BJ (cell line): ENCODE measurements around the gene HMGCR. TPM values are rescaled to one million over a fixed set of nuclear protein-coding genes. Genes with fewer than 3 reads are reported as not detected.

Source experiments
- CTCF ChIA-PET: fragments of 350-600 bp; formaldehyde crosslinking; extraction: SDS; loops from one replicate; lab custom pipeline; 2021; ENCODE audit warnings: antibody characterized with exemption, inconsistent platforms; lab: Yijun Ruan, JAX
- POLR2A ChIA-PET: fragments of 300-600 bp; sonication (Branson Sonifier 250); formaldehyde crosslinking; extraction: SDS; loops from one replicate; lab custom pipeline; 2021; ENCODE audit warnings: antibody characterized with exemption; lab: Charles Lee
- DNase-seq: peaks from one replicate; pipeline ENCODE4 v3.0.0-alpha.2; 2011; ENCODE audit warnings: low read depth
- H3K27me3 ChIP-seq: 2 replicates; pipeline ENCODE4 v1.6.0; 2011; ENCODE audit warnings: low read length; ENCODE audit not compliant: control insufficient read depth, insufficient read depth
- H3K36me3 ChIP-seq: 2 replicates; pipeline ENCODE4 v1.5.1; 2011; ENCODE audit warnings: low read length; ENCODE audit not compliant: control insufficient read depth, insufficient read depth
- H3K4me3 ChIP-seq: 2 replicates; pipeline ENCODE4 v1.5.1; 2011; ENCODE audit warnings: low read depth, mild to moderate bottlenecking, control low read depth, low read length
- CTCF ChIP-seq: IDR thresholded peaks from 2 replicates; pipeline ENCODE4 v1.5.1; 2011; ENCODE audit warnings: low read depth, mild to moderate bottlenecking, control low read depth, inconsistent platforms, low read length, moderate library complexity; ENCODE audit not compliant: insufficient read depth
- polyA plus RNA-seq: library from polyadenylated mRNA; depleted of rRNA; stranded (reverse); fragments of >200 nt; gene quantifications from 2 replicates; pipeline ENCODE4 v1.2.3, GENCODE V29; 2011

Gene HMGCR
- polyA plus RNA-seq, 1 experiment, result 8.1 TPM

GRCh38 chr5:75356719-75357118 lies 19.7 kb downstream of the HMGCR start:
- TF ChIP-seq CTCF, result no peak
- H3K4me3 ChIP-seq, result no peak overlapping the region
- peaks cover 19% of the 10 kb centered on the region for H3K36me3 ChIP-seq
- H3K27me3 ChIP-seq, result no peaks in the 10 kb centered on the region
- CTCF ChIA-PET, result no interaction called here
- POLR2A ChIA-PET, result no interaction called here
- no peak for DNase-seq

GRCh38 chr5:75358117-75358516 lies 21.1 kb downstream of the HMGCR start:
- no peaks in the 10 kb centered on the region for H3K27me3 ChIP-seq
- peaks cover 17% of the 10 kb centered on the region for H3K36me3 ChIP-seq
- no peak for DNase-seq
- ChIA-PET POLR2A (no interaction called here), CTCF (interaction anchor here (0.6 kb wide), 1 partner anchor 35 kb away, joined by 3 read pairs; no protein-coding TSS in a partner anchor)
- no peak for TF ChIP-seq CTCF
- no peak overlapping the region for H3K4me3 ChIP-seq

- POLR2A ChIA-PET, result interaction anchor here (0.7 kb wide), 1 partner anchor 11 kb away, joined by 4 read pairs; no protein-coding TSS in a partner anchor
- DNase-seq, result no peak
- no peak for TF ChIP-seq CTCF
- no peak overlapping the region for H3K4me3 ChIP-seq
- H3K27me3 ChIP-seq, result no peaks in the 10 kb centered on the region
- peaks cover 12% of the 10 kb centered on the region for H3K36me3 ChIP-seq
- CTCF ChIA-PET, result no interaction called here
These were observed 24.3 kb downstream of the HMGCR start for GRCh38 chr5:75361310-75361709.

GRCh38 chr5:75362474-75362975 lies 25.5 kb downstream of the HMGCR start:
- Histone ChIP-seq H3K36me3 (peaks cover 8% of the 10 kb centered on the region), H3K27me3 (no peaks in the 10 kb centered on the region), H3K4me3 (no peak overlapping the region)
- no peak for TF ChIP-seq CTCF
- DNase-seq, result no peak
- ChIA-PET CTCF (interaction anchor here (0.6 to 1.2 kb wide), 3 partner anchors 9 to 267 kb away, joined by 3 read pairs; no protein-coding TSS in a partner anchor), POLR2A (no interaction called here)

- ChIA-PET CTCF (interaction anchor here (0.6 to 1.2 kb wide), 2 partner anchors 8 to 11 kb away, joined by 3 read pairs; no protein-coding TSS in a partner anchor), POLR2A (no interaction called here)
- no peaks in the 10 kb centered on the region for H3K27me3 ChIP-seq
These were observed 26.1 kb downstream of the HMGCR start for GRCh38 chr5:75363111-75363510.

More at GRCh38 chr5:75363111-75363510, 26.1 kb downstream of the HMGCR start:
- DNase-seq, result no peak
- TF ChIP-seq CTCF, result no peak
- Histone ChIP-seq H3K4me3 (no peak overlapping the region), H3K36me3 (peaks cover 8% of the 10 kb centered on the region)
